ENCODE measurements around the gene STOML1.

Gene STOML1

GRCh38 chr15:73932381-73933191 lies 59.5 kb downstream of the STOML1 start:
- no peak for DNase-seq (ENCODE audit: low read depth, low spot score)

GRCh38 chr15:73931441-73931840 lies 60.7 kb downstream of the STOML1 start:
- DNase-seq (ENCODE audit: low read depth, low spot score), result no peak

- no peak for DNase-seq (ENCODE audit: low read depth, low spot score)
Observed at GRCh38 chr15:73930790-73931281, 61.3 kb downstream of the STOML1 start.

- peak; percentile 20 for DNase-seq (ENCODE audit: low read depth, low spot score)
Observed at GRCh38 chr15:73930371-73930770, 61.7 kb downstream of the STOML1 start.

GRCh38 chr15:73928971-73929627 lies 63.0 kb downstream of the STOML1 start:
- DNase-seq (ENCODE audit: low read depth, low spot score), result peak; percentile 18
